OCI-LY1 (cell line): ENCODE measurements around the gene ZNF814.
"Not testable (repeated sequence)": the region's sequence is repeated elsewhere in the genome, so short reads cannot be mapped to it uniquely, and the experiment has no call there.

Experiments
- H2AFZ ChIP-seq: fragments of 200-600 bp; sonication (generic), shearing (Covaris generic); 2 replicates; pipeline ENCODE4 v1.6.0; 2014; ENCODE audit warnings: antibody characterized with exemption, mild to moderate bottlenecking, low read length
- H3F3A ChIP-seq: fragments of 200-600 bp; sonication (generic), shearing (Covaris generic); 2 replicates; pipeline ENCODE4 v1.6.0; 2014; ENCODE audit warnings: mild to moderate bottlenecking, antibody characterized with exemption, low read length, moderate library complexity; ENCODE audit not compliant: insufficient read depth
- H3K27ac ChIP-seq: fragments of 200-600 bp; sonication (generic); 2 replicates; pipeline ENCODE4 v1.5.1; 2014; ENCODE audit warnings: low read length, mixed run types, mild to moderate bottlenecking, low read depth; ENCODE audit not compliant: poor library complexity, severe bottlenecking
- H3K27me3 ChIP-seq: fragments of 200-600 bp; sonication (generic); 2 replicates; pipeline ENCODE4 v1.6.0; 2014; ENCODE audit warnings: antibody characterized with exemption, mild to moderate bottlenecking, low read length, moderate library complexity; ENCODE audit not compliant: insufficient read depth
- H3K36me3 ChIP-seq: fragments of 200-600 bp; sonication (generic); 2 replicates; pipeline ENCODE4 v1.6.1; 2014; ENCODE audit warnings: mild to moderate bottlenecking, antibody characterized with exemption, low read length, moderate library complexity, mixed read lengths; ENCODE audit not compliant: insufficient read depth
- H3K4me1 ChIP-seq: fragments of 200-600 bp; sonication (generic); 2 replicates; pipeline ENCODE4 v1.5.1; 2014; ENCODE audit warnings: mild to moderate bottlenecking, low read length, moderate library complexity; ENCODE audit not compliant: insufficient read depth, severe bottlenecking
- H3K4me2 ChIP-seq: fragments of 200-600 bp; sonication (generic), shearing (Covaris generic); 2 replicates; pipeline ENCODE4 v1.6.1; 2014; ENCODE audit warnings: low read length
- H3K4me3 ChIP-seq: fragments of 200-600 bp; sonication (generic); 2 replicates; pipeline ENCODE4 v1.5.1; 2014; ENCODE audit warnings: low read length, low read depth, mild to moderate bottlenecking, mixed read lengths; ENCODE audit not compliant: poor library complexity, severe bottlenecking
- H3K79me2 ChIP-seq: fragments of 200-600 bp; shearing (Covaris generic); 2 replicates; pipeline ENCODE4 v1.6.1; 2016; ENCODE audit warnings: mixed run types, low read length, mixed read lengths; ENCODE audit not compliant: insufficient read depth
- H3K9ac ChIP-seq: fragments of 200-600 bp; sonication (generic), shearing (Covaris generic); 2 replicates; pipeline ENCODE4 v1.6.1; 2014; ENCODE audit warnings: mild to moderate bottlenecking, low read length, mixed read lengths
- H3K9me2 ChIP-seq: fragments of 200-600 bp; sonication (generic), shearing (Covaris generic); 2 replicates; pipeline ENCODE4 v1.6.1; 2014; ENCODE audit warnings: low read depth, mild to moderate bottlenecking, low read length, mixed read lengths
- H3K9me3 ChIP-seq: fragments of 200-600 bp; shearing (Covaris generic); 2 replicates; pipeline ENCODE4 v1.6.1; 2014; ENCODE audit warnings: low read length, mixed read lengths
- H4K20me1 ChIP-seq: fragments of 200-600 bp; sonication (generic), shearing (Covaris generic); 2 replicates; pipeline ENCODE4 v1.6.0; 2016; ENCODE audit warnings: mild to moderate bottlenecking, low read length; ENCODE audit not compliant: insufficient read depth
- EZH2 ChIP-seq: fragments of 200-600 bp; sonication (generic), shearing (Covaris generic); IDR thresholded peaks from 2 replicates; pipeline ENCODE4 v1.8.0; 2017; ENCODE audit warnings: borderline replicate concordance, mixed run types, mild to moderate bottlenecking, antibody characterized with exemption, low read length, moderate library complexity, mixed read lengths
- TF ChIP-seq, protein P1 (sequence below): fragments of 200-600 bp; sonication (generic), shearing (Covaris generic); IDR thresholded peaks from 2 replicates; pipeline ENCODE4 v1.5.1; 2017; ENCODE audit warnings: mild to moderate bottlenecking, antibody characterized with exemption, low read length, moderate library complexity, mixed read lengths

ZNF814 gene

DNA sequence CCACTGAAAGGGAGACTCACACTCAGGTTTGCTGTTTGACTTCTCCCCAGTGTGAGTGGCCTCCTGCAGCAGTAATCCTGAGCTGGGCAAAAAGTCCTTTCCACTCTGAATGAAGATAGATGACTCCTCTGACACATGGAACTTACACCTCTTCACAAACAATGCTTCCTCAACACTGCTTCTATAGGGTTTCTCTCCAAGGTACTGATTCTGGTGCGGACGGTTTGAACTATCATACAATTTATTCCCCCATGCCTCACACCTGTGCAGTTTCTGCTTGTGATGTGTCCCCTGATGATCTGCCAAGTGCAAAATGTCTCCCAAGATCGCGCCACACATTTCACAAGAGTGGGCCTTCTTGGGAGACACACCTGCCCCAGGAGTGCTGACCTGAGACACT, 38.8 kb upstream of the ZNF814 start:
- TF ChIP-seq, protein P1, sequence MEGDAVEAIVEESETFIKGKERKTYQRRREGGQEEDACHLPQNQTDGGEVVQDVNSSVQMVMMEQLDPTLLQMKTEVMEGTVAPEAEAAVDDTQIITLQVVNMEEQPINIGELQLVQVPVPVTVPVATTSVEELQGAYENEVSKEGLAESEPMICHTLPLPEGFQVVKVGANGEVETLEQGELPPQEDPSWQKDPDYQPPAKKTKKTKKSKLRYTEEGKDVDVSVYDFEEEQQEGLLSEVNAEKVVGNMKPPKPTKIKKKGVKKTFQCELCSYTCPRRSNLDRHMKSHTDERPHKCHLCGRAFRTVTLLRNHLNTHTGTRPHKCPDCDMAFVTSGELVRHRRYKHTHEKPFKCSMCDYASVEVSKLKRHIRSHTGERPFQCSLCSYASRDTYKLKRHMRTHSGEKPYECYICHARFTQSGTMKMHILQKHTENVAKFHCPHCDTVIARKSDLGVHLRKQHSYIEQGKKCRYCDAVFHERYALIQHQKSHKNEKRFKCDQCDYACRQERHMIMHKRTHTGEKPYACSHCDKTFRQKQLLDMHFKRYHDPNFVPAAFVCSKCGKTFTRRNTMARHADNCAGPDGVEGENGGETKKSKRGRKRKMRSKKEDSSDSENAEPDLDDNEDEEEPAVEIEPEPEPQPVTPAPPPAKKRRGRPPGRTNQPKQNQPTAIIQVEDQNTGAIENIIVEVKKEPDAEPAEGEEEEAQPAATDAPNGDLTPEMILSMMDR = no peak
- TF ChIP-seq EZH2 = no peak
- no peaks in the 10 kb centered on the region for H4K20me1 ChIP-seq
- peaks cover 2% of the 10 kb centered on the region; the same call in 1 of the 2 replicates for H3K9me3 ChIP-seq

DNA sequence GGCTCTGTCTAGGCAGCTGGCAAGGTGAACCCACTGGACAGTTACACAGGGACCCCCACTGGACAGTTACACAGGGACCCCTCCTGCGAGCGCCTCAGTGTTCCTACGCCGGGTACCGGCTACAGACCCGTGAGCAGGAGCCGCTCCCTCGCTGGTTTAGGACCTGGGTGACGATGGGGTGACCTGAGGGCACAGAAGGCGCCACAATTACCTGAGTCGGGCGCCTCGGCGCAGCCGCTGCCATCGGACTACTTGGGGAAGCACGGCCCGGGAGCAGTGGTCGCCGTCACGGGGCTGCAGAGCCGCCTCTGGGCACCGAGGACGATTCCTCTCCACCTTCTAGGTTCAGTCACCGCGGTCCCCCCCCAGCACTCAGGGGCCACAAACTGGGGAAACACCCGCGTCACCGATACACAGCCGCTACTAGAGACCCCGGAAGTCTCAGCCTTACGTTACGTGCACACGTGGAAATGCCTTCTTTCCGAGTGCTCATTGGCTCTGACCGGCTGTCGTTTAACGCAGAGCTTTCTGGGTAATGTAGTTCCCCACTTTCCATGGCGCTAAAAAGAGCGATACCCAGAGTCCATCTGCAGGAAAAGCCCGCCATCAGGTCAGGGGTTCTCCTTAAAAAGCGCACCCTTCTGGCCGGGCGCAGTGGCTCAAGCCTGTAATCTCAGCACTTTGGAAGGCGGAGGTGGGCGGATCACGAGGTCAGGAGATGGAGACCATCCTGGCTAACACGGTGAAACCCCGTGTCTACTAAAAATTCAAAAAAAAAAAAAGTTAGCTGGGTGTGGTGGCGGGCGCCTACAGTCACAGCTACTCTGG, 27.5 kb upstream of the ZNF814 start, which contains the start of gene ZNF417:
TSS of gene ZNF417 (minus strand) at position 425 of the 828 bp plus-strand sequence. CDS start at position 244, 181 bp downstream.
- Histone ChIP-seq H3K9ac (peak within 1 kb of the TSS; percentile 97), H3K36me3 (peaks cover 35% of the 10 kb centered on the region), H3K4me2 (peak within 1 kb of the TSS; percentile 89), H2AFZ (peak within 1 kb of the TSS; percentile 47; the same call in 1 of the 2 replicates), H3K4me3 (peak within 1 kb of the TSS; percentile 99)
- not testable (repeated sequence) for H3K4me1 ChIP-seq, H3K79me2 ChIP-seq, H4K20me1 ChIP-seq, H3K9me3 ChIP-seq, H3F3A ChIP-seq, H3K27me3 ChIP-seq, H3K27ac ChIP-seq, H3K9me2 ChIP-seq
- TF ChIP-seq, protein P1 = peak; percentile 52

More for the DNA sequence above, 38.8 kb upstream of the ZNF814 start:
- no peaks in the 10 kb centered on the region for H3F3A ChIP-seq
- H3K27ac ChIP-seq = no peak overlapping the region
- no peaks in the 10 kb centered on the region for H3K9me2 ChIP-seq
- H3K36me3 ChIP-seq = no peaks in the 10 kb centered on the region
- H3K9ac ChIP-seq = no peak overlapping the region
- H3K4me1 ChIP-seq = no peaks in the 10 kb centered on the region
- H3K4me2 ChIP-seq = no peak overlapping the region
- no peaks in the 10 kb centered on the region for H3K79me2 ChIP-seq
- no peak overlapping the region for H3K4me3 ChIP-seq
- H3K27me3 ChIP-seq = no peaks in the 10 kb centered on the region
- H2AFZ ChIP-seq = no peak overlapping the region

DNA sequence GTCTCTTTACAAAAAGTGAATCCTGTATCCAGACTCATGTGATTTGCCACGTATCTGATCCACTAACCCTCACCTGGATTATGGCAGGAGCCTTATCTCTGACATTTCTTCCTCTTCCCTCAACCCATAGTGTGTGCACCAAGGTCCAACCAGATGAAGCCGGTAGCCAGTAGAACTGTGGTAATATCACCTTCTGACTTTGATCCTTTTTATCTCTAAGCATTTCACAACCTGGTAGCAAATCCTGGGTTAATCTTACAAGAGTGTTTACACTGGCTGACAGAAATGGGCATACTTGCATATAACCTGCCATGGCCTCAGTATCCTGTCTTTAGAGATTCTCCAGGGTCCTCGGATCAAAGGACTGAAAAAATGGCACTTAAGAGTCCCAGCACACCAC, 25.7 kb upstream of the ZNF814 start:
- TF ChIP-seq, protein P1 = no peak
- TF ChIP-seq EZH2 = no peak
- Histone ChIP-seq H3K9ac (no peak overlapping the region), H3K36me3 (peaks cover 50% of the 10 kb centered on the region), H3K27ac (no peak overlapping the region), H3K4me3 (no peak overlapping the region), H3F3A (no peaks in the 10 kb centered on the region), H3K4me1 (peaks cover 9% of the 10 kb centered on the region), H2AFZ (no peak overlapping the region), H4K20me1 (no peaks in the 10 kb centered on the region), H3K27me3 (no peaks in the 10 kb centered on the region), H3K79me2 (peaks cover 9% of the 10 kb centered on the region; the same call in 1 of the 2 replicates), H3K4me2 (no peak overlapping the region), H3K9me3 (0 out of 2 replicates have a peak, but pooled peaks cover 2% of the 10 kb centered on the region), H3K9me2 (no peaks in the 10 kb centered on the region)
